ENCODE measurements around the gene DNAH11. TPM values are rescaled to one million over a fixed set of nuclear protein-coding genes. Genes with fewer than 3 reads are reported as not detected.

The DNAH11 gene
- total RNA-seq, 1 experiment from 2014 or later, result 2.0 TPM

DNA sequence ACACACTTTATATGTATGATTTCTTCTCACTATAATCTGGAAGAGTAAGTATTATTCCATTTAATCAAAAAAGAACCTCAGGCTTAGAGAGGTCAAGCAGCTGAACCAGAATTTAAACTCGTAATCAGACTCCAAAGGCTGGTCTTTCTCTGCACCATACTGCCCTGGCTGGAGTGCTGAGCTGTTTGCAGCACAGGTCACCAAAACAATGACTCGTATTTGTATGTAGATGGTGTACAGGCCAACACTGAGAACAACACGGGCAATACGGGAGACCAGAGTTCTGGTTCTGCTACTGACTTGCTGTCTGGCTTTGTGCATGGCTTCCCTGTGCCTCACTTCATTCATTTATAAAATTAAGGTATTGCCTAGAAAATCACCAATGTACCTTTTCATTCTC lies 344.9 kb downstream of the DNAH11 start:
- no peak overlapping the region for H3K27ac Mint-ChIP-seq (ENCODE audit: unreplicated experiment)
- CTCF ChIA-PET, result no interaction called here

DNA sequence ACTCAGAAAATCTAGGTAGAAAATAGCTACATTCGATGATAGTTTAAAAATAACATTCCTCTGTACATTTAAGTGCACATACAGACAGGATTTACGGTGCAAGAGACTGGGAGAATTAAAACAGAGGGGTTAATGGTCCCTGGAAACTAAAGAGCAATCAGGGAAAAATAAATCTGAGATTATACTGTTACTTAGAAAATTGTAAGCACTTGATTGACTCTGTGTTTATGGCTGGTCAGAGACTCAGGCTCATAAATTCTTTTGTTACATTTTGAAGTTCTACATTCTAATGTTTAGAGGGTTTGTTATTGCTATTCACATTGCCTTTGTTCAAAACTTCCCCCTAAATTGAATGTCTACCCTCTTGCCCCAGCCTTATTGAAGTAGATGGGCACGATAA lies 348.5 kb downstream of the DNAH11 start:
- H3K27me3 ChIP-seq (replicated peaks; ENCODE audit: control insufficient read depth, insufficient read depth, low read length), result no peaks in the 10 kb centered on the region
- Mint-ChIP-seq H3K9me3 (ENCODE audit: unreplicated experiment) (no peaks in the 10 kb centered on the region), H3K27me3 (ENCODE audit: insufficient read depth, unreplicated experiment) (peaks cover 7% of the 10 kb centered on the region), H3K27ac (ENCODE audit: unreplicated experiment) (no peak overlapping the region), H3K4me1 (ENCODE audit: low read depth, unreplicated experiment) (no peaks in the 10 kb centered on the region), H3K36me3 (ENCODE audit: insufficient read depth, unreplicated experiment) (no peaks in the 10 kb centered on the region), H3K4me3 (ENCODE audit: unreplicated experiment) (no peak overlapping the region)
- H3K36me3 ChIP-seq (ENCODE audit: control insufficient read depth, insufficient read depth, low read length), result no peaks in the 10 kb centered on the region
- no peaks in the 10 kb centered on the region for H3K4me1 ChIP-seq
- POLR2A ChIA-PET, result no interaction called here
- TF ChIP-seq CTCF (IDR thresholded peaks at IDR 0.05; ENCODE audit: insufficient read depth in 1 of 2, low read depth in 1 of 2, low read length in 1 of 2, severe bottlenecking in 1 of 2, unreplicated experiment in 1 of 2), result no peak
- intact Hi-C loops (cut with micrococcal nuclease; ENCODE audit: unreplicated experiment), result no loop called here
- CTCF ChIA-PET, result no interaction called here
- no peak for DNase-seq
- no TSS peak for BruUV-seq (replicated peaks)
- no peak overlapping the region for H3K4me3 ChIP-seq (ENCODE audit: low read depth, low read length)
- H3K9me3 ChIP-seq, result no peaks in the 10 kb centered on the region

More for the DNA sequence above, 344.9 kb downstream of the DNAH11 start:
- H3K9me3 Mint-ChIP-seq (ENCODE audit: unreplicated experiment), result no peaks in the 10 kb centered on the region
- Histone ChIP-seq H3K36me3 (ENCODE audit: control insufficient read depth, insufficient read depth, low read length) (no peaks in the 10 kb centered on the region), H3K9me3 (no peaks in the 10 kb centered on the region), H3K27me3 (replicated peaks; ENCODE audit: control insufficient read depth, insufficient read depth, low read length) (no peaks in the 10 kb centered on the region), H3K4me1 (no peaks in the 10 kb centered on the region), H3K4me3 (ENCODE audit: low read depth, low read length) (no peak overlapping the region)
- H3K36me3 Mint-ChIP-seq (ENCODE audit: insufficient read depth, unreplicated experiment), result no peaks in the 10 kb centered on the region
- peaks cover 6% of the 10 kb centered on the region for H3K27me3 Mint-ChIP-seq (ENCODE audit: insufficient read depth, unreplicated experiment)
- H3K4me3 Mint-ChIP-seq (ENCODE audit: unreplicated experiment), result no peak overlapping the region
- no peaks in the 10 kb centered on the region for H3K4me1 Mint-ChIP-seq (ENCODE audit: low read depth, unreplicated experiment)
- intact Hi-C loops (cut with micrococcal nuclease; ENCODE audit: unreplicated experiment), result no loop called here
- no peak for DNase-seq
- no peak for TF ChIP-seq CTCF (IDR thresholded peaks at IDR 0.05; ENCODE audit: insufficient read depth in 1 of 2, low read depth in 1 of 2, low read length in 1 of 2, severe bottlenecking in 1 of 2, unreplicated experiment in 1 of 2)
- no TSS peak for BruUV-seq (replicated peaks)
- POLR2A ChIA-PET, result no interaction called here

- Mint-ChIP-seq H3K4me3 (ENCODE audit: unreplicated experiment) (no peak overlapping the region), H3K9me3 (ENCODE audit: unreplicated experiment) (no peaks in the 10 kb centered on the region), H3K36me3 (ENCODE audit: insufficient read depth, unreplicated experiment) (no peaks in the 10 kb centered on the region), H3K27me3 (ENCODE audit: insufficient read depth, unreplicated experiment) (peaks cover 7% of the 10 kb centered on the region), H3K4me1 (ENCODE audit: low read depth, unreplicated experiment) (no peaks in the 10 kb centered on the region), H3K27ac (ENCODE audit: unreplicated experiment) (no peak overlapping the region)
- no TSS peak for BruUV-seq (replicated peaks)
- no peaks in the 10 kb centered on the region for H3K36me3 ChIP-seq (ENCODE audit: control insufficient read depth, insufficient read depth, low read length)
- ChIA-PET POLR2A (no interaction called here), CTCF (no interaction called here)
- no peaks in the 10 kb centered on the region for H3K4me1 ChIP-seq
- no peak for DNase-seq
- H3K27me3 ChIP-seq (replicated peaks; ENCODE audit: control insufficient read depth, insufficient read depth, low read length), result no peaks in the 10 kb centered on the region
- H3K9me3 ChIP-seq, result no peaks in the 10 kb centered on the region
- intact Hi-C loops (cut with micrococcal nuclease; ENCODE audit: unreplicated experiment), result no loop called here
- H3K4me3 ChIP-seq (ENCODE audit: low read depth, low read length), result no peak overlapping the region
- TF ChIP-seq CTCF (IDR thresholded peaks at IDR 0.05; ENCODE audit: insufficient read depth in 1 of 2, low read depth in 1 of 2, low read length in 1 of 2, severe bottlenecking in 1 of 2, unreplicated experiment in 1 of 2), result no peak
These were observed 350.6 kb downstream of the DNAH11 start for GRCh38 chr7:21893401-21893800.

All from Caco-2 (cell line).